Dendritic cell treated with granulocyte-macrophage colony-stimulating factor and Interleukin-4, amounts not matched to agents 40 ng/mL and 50 ng/mL, for 4 days (primary cell): ENCODE measurements around the gene SMIM32.
A peak's percentile ranks its signal among the peaks of the same experiment; 100 is the strongest.

Experiments used
- H3K27ac Mint-ChIP-seq: one replicate; pipeline ENCODE4 v1.8.0; 2022; ENCODE audit warnings: mild to moderate bottlenecking, mixed read lengths
- H3K27me3 Mint-ChIP-seq: one replicate; pipeline ENCODE4 v1.8.0; 2022; ENCODE audit warnings: mild to moderate bottlenecking, mixed read lengths
- H3K36me3 Mint-ChIP-seq: one replicate; pipeline ENCODE4 v1.8.0; 2022; ENCODE audit warnings: low read depth, mixed read lengths
- H3K4me1 Mint-ChIP-seq: one replicate; pipeline ENCODE4 v1.8.0; 2022; ENCODE audit warnings: low read depth, mixed read lengths
- H3K4me3 Mint-ChIP-seq: one replicate; pipeline ENCODE4 v1.8.0; 2022; ENCODE audit warnings: mild to moderate bottlenecking, moderate library complexity, mixed read lengths
- H3K9me3 Mint-ChIP-seq: one replicate; pipeline ENCODE4 v1.8.0; 2022; ENCODE audit warnings: mixed read lengths
- intact Hi-C: fragments of 100-400 bp; cut with micrococcal nuclease; formaldehyde crosslinking; loops from one replicate; pipeline ENCODE4 v1.15.0; 2022

The SMIM32 gene

DNA sequence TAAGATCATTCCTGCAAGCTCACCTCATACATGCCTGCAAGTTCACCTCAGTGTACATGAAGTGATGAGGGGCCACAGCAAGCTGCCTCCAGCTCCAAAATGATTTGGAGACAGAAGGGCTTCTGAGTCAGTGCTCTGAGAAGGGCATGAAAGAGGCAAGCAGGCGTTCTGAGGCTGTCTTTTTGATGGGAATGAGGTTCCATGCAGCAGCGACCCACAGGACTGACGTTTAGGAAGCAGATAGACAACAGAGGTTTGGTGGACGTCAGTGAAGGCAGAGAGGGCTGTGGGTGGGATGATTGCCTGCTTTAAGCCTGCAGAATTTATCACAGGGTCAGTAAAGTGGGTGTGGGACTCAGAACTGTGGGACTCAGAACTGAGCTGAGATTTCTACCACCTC lies 8.9 kb upstream of the SMIM32 start:
- peaks cover 5% of the 10 kb centered on the region for H3K4me1 Mint-ChIP-seq
- no peaks in the 10 kb centered on the region for H3K9me3 Mint-ChIP-seq
- intact Hi-C loops: no loop called here
- no peak overlapping the region for H3K27ac Mint-ChIP-seq
- peaks cover 57% of the 10 kb centered on the region for H3K27me3 Mint-ChIP-seq
- no peak overlapping the region for H3K4me3 Mint-ChIP-seq
- H3K36me3 Mint-ChIP-seq: no peaks in the 10 kb centered on the region

DNA sequence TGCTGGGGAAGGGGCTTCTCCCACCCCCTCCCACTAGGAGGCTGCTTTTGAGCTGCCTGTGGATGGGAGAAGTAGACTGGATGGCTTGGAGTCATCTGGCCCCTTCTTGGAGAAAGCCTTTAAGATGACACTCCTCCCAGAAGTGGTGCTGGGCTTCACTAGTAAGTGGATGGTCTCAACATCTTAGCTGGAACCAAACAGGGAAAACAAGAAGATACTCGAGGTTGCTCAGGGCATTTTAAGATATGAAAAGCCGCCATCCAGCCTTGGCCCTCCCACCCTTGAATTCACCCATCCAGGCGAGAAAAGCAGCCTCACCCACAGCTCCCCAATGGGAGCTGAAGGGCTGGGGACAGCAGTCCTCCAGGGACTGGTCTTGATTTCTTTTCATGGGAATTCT lies 7.8 kb upstream of the SMIM32 start:
- intact Hi-C loops: no loop called here
- Mint-ChIP-seq H3K27ac (no peak overlapping the region), H3K4me1 (no peaks in the 10 kb centered on the region), H3K27me3 (peaks cover 66% of the 10 kb centered on the region), H3K4me3 (no peak overlapping the region), H3K36me3 (no peaks in the 10 kb centered on the region), H3K9me3 (no peaks in the 10 kb centered on the region)

DNA sequence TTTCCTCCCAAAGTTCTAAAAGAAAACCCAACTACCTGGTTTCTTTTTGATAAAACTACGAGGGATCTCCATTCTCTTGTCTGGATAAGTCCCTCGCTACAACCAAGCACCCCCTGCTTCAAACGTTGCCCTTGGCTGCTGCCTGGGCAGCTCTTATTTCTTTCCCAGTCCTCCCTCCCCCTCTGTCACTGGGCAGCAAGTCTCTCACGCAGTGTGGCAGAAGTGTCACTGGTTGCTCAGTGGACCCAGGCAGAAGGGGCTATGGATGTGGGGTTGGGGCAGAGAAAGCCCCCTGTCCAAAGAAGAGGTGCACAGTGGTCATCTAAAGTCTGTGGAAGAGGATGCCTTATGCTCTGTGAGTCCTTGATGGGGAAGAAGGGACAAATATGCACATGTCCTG lies 7.2 kb upstream of the SMIM32 start:
- H3K4me3 Mint-ChIP-seq: no peak overlapping the region
- H3K4me1 Mint-ChIP-seq: no peaks in the 10 kb centered on the region
- H3K27me3 Mint-ChIP-seq: peaks cover 71% of the 10 kb centered on the region
- no peak overlapping the region for H3K27ac Mint-ChIP-seq
- no peaks in the 10 kb centered on the region for H3K36me3 Mint-ChIP-seq
- H3K9me3 Mint-ChIP-seq: no peaks in the 10 kb centered on the region
- intact Hi-C loops: no loop called here

DNA sequence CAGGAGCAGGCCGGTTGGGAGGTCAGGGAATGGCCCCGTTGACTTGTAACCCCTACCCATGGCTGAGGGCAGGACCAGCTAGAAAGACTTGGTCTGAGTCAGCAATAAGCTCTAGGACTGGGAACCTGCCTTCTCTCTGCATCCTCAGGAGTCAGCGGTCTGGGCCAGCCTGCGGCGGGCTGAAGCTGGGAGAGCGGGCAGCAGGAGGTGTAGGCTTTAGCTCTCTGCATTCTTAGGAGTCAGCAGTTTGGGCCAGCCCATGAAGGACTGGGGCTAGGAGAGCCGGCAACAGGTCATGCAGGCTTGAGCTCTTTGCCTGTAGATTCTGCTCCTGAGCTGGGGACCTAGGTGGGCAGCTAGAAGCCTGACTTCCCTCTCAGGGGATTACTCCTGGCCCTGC lies 6.4 kb upstream of the SMIM32 start:
- peaks cover 78% of the 10 kb centered on the region for H3K27me3 Mint-ChIP-seq
- H3K4me1 Mint-ChIP-seq: no peaks in the 10 kb centered on the region
- H3K4me3 Mint-ChIP-seq: no peak overlapping the region

DNA sequence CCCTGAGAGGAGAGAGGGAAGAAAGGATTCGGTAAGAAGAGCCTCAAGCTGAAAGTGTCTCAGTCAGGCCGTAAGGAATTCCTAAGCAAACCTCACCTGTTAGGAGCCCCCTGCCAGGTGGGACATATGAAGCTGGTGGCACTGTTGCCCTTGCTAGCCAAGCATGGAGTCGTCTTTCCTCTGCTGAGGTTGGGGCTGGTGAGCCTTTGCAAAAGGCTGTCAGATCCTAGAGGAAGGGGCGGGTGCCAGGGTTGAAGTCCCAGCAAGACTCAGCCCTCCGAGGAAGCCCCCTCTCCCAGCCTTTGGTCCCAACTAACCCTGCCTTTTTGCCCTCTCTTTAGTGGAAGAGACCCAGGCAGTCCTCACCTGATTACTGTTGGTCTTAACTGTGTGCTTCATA lies 5.5 kb upstream of the SMIM32 start:
- peaks cover 82% of the 10 kb centered on the region for H3K27me3 Mint-ChIP-seq
- no peaks in the 10 kb centered on the region for H3K9me3 Mint-ChIP-seq
- intact Hi-C loops: no loop called here
- no peak overlapping the region for H3K27ac Mint-ChIP-seq
- no peaks in the 10 kb centered on the region for H3K4me1 Mint-ChIP-seq
- H3K4me3 Mint-ChIP-seq: no peak overlapping the region
- H3K36me3 Mint-ChIP-seq: no peaks in the 10 kb centered on the region

More for the DNA sequence above, 6.4 kb upstream of the SMIM32 start:
- Mint-ChIP-seq H3K9me3 (no peaks in the 10 kb centered on the region), H3K27ac (no peak overlapping the region), H3K36me3 (no peaks in the 10 kb centered on the region)
- intact Hi-C loops: no loop called here

DNA sequence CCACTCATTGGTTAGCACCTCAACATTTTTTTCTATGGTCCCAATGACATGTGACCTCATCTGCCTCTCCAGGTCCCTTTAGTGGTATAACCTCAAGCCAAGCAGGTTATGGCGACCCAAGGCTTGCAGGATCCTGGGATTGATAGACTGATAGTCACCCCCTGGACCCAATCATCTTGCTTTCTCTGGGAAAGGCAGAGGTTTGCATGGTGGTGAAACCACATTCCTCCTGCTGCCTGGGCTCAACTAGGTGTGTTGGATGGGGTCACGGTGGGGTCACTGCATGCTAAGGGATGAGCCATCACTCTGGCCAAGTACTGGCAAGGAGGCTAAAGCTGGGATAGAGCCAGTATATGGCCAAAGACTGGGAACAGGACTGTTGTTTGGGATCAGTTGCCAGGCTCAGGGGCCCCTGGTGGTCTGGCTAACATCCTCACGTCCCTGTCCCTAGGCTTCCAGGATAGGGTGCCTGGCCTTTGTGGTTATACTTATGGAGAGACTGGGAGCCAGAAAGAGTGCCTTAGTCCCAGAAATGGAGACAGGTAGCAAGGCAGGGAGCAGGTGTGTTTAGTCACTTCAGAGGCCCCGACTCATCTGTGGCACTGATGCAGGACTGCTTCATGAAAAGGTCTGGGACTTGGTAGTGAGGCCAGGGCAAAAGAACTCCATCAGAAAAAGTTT lies 4.6 kb upstream of the SMIM32 start:
- H3K4me3 Mint-ChIP-seq: no peak overlapping the region
- H3K36me3 Mint-ChIP-seq: no peaks in the 10 kb centered on the region
- peaks cover 81% of the 10 kb centered on the region for H3K27me3 Mint-ChIP-seq
- no peaks in the 10 kb centered on the region for H3K4me1 Mint-ChIP-seq
- H3K27ac Mint-ChIP-seq: no peak overlapping the region
- intact Hi-C loops: no loop called here
- no peaks in the 10 kb centered on the region for H3K9me3 Mint-ChIP-seq

DNA sequence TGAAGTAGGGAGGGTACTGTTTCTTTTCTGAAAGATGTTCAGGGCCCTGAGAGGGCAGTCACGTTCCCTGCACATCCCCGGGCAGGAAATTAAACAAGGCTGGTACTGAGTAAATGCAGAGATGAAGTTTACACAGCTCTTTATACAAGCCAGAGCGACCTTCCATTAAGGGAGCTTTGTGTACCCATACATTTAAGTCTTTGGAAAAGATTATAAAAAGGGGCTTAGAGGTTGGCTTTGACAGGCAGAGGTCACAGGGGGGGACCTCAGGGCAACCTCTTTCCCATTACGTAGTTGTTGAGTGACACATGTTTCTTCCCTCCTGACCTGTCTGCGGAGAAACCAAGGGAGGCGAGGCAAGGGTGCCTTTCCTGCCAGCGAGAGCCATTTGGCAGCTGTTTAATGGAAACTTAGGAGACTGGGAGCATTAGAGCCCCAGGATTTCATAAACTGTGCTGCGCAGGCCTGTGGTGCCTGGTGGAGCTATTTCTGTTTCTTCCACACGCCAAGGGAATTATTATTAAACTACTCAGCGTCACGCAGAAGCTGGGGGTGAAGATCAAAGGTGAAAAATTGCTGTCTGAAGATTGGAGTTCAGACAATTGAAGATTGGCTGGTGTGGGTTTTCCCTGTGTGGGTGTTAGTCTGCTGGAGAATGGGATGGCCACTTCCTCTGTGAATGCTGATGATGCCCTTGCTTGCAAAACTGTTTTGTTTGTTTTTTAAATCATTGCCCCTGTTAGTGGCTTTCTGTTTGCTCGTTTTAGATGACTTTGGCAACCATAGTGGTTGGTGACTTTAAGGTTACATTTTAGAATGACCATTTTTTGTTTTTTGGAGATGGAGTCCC lies 3.2 kb upstream of the SMIM32 start:
- intact Hi-C loops: no loop called here
- Mint-ChIP-seq H3K9me3 (no peaks in the 10 kb centered on the region), H3K4me1 (peaks cover 10% of the 10 kb centered on the region), H3K36me3 (no peaks in the 10 kb centered on the region), H3K27ac (no peak overlapping the region), H3K4me3 (no peak overlapping the region), H3K27me3 (peaks cover 82% of the 10 kb centered on the region)

DNA sequence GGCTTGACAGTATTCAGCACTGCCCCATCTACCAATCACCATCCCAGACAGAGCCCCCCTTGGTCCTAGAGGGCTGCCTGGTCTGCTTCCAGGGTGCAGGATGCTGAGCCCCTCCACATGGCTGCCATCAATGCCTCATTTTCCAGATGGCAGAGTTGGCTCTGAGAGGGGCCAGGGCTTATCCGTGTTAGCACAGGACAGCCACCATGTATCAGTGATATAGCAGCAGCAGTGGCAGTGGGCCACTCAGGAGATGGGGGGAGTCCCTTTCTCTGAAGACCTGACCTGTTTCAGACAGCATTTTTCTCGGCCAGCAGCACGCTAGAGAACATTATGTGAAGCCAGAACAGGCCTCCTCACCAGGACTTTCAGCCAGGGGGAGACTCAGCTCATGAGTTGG lies 1.6 kb upstream of the SMIM32 start:
- intact Hi-C loops: no loop called here
- H3K4me3 Mint-ChIP-seq: no peak overlapping the region
- no peak overlapping the region for H3K27ac Mint-ChIP-seq
- H3K36me3 Mint-ChIP-seq: no peaks in the 10 kb centered on the region
- no peaks in the 10 kb centered on the region for H3K9me3 Mint-ChIP-seq
- peaks cover 82% of the 10 kb centered on the region for H3K27me3 Mint-ChIP-seq
- H3K4me1 Mint-ChIP-seq: peaks cover 10% of the 10 kb centered on the region

DNA sequence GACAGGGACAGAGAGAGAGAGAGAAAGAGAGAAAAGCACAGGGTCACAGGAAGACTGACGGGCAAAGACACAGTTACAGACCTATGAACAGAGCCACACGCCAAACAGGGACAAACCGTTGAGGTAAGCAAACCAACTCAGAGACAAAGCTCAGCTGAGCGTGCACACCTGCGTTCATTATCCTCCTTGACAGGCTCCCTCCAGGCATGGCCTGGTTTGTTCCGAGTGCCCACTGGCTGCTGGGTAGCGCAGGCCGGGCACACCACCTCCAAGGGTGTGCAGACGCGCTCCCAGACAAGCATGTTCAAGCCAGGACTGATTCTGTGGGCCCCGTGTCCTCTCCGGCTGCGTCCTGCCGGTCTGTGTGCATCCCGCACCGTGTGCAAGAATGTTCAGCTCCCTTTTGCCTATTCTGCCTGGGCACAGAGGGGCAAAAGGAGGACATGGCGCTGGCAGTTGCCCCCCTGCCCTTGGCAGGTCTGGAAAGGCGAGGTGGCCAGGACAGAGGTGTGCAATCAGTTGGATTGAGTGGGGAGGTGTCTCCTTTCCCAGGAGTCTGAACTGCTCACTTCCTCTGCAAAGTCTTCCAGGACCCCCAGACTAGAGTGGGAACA lies 467 bp upstream of the SMIM32 start:
- Mint-ChIP-seq H3K27ac (no peak overlapping the region), H3K4me1 (peaks cover 10% of the 10 kb centered on the region), H3K27me3 (peaks cover 83% of the 10 kb centered on the region), H3K36me3 (peaks cover 8% of the 10 kb centered on the region), H3K9me3 (no peaks in the 10 kb centered on the region), H3K4me3 (no peak overlapping the region)
- intact Hi-C loops: no loop called here

DNA sequence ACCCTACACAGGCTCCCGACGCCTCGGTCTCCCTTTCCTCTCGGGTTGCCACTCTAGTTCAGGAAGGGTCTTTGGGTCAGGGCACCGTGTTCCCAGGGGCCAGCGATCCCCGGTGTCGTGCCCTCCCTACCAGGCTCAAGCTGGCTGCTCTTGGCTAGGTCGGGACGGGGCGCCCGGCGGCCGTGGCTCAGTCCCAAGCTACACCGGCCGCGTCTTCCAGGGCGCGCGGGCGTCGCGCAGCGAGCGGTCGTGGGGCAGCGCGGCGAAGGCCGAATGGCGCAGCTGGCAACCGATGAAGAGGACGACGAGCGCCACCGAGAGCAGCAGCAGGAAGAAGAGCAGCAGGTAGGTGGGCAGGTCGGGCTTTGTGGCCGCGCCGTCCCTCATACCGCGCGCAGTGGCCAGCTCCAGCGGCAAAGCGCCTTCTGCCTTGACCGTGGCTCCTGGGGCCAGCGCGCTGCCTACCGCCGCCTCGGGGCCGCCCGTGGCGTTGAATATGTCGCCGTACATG lies 892 bp downstream of the SMIM32 start:
- Mint-ChIP-seq H3K27me3 (peaks cover 77% of the 10 kb centered on the region), H3K27ac (no peak overlapping the region), H3K4me1 (peaks cover 10% of the 10 kb centered on the region), H3K9me3 (no peaks in the 10 kb centered on the region), H3K36me3 (peaks cover 21% of the 10 kb centered on the region), H3K4me3 (peak overlapping the region; percentile 30)
- intact Hi-C loops: no loop called here

DNA sequence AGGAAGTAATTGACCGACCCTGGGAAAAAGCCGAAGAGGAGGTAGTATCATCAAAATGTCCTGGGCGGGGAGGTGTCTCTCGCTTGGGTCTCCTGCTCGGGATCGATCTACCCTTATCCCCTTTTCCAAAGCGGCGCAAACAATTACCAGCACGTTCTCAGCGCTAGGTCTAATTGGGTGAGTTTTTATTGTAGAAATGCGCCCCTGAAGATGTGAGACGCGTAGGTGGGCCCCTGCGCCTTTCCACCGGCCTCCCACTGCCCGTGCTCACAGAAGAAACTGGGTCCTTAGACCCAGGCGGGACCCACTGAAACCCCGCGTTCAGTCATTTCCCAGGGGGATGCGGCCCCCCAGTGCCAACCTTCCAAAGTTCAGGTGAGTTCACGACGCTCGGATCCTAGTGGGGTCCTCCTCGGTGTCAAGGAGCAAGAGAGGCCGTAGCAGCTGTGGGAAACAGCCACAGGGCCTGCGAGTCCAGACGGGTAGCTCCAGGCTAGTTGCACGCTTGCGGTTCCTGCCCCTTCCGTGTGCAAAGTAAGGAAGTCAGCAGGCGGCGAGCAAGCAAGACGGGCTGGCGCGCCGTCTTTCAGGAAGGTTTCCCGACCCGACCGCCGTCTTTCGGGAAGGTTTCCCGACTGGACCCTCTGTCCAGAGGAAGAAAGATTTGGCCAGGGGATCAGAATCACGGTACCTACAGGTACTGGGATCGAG lies 1.5 kb downstream of the SMIM32 start:
- Mint-ChIP-seq H3K4me3 (peak overlapping the region; percentile 30), H3K27me3 (peaks cover 71% of the 10 kb centered on the region), H3K36me3 (peaks cover 26% of the 10 kb centered on the region), H3K4me1 (peaks cover 10% of the 10 kb centered on the region), H3K9me3 (no peaks in the 10 kb centered on the region), H3K27ac (no peak overlapping the region)
- intact Hi-C loops: no loop called here

DNA sequence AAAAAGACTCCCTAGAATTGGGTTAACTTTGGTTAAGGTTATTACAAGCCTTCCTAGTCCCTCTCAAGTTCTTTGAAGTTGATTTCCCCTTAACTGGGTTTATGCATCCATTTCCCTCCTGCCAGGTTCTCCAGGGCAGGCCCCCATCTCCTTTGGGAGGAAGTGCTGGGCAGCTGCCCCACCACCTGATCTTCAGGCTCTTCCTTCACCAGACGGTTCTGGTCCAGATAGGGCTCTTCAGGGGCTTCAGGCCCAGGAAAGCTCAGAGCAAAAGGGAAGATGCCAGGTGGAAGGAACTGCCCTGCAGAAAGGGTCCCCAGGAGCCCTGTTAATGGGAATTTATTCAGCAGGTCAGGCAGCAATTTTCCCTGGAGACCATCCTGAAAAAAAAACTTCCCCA lies 2.1 kb downstream of the SMIM32 start:
- Mint-ChIP-seq H3K4me3 (no peak overlapping the region), H3K4me1 (peaks cover 10% of the 10 kb centered on the region), H3K27ac (no peak overlapping the region), H3K36me3 (peaks cover 28% of the 10 kb centered on the region), H3K9me3 (no peaks in the 10 kb centered on the region), H3K27me3 (peaks cover 66% of the 10 kb centered on the region)
- intact Hi-C loops: no loop called here

DNA sequence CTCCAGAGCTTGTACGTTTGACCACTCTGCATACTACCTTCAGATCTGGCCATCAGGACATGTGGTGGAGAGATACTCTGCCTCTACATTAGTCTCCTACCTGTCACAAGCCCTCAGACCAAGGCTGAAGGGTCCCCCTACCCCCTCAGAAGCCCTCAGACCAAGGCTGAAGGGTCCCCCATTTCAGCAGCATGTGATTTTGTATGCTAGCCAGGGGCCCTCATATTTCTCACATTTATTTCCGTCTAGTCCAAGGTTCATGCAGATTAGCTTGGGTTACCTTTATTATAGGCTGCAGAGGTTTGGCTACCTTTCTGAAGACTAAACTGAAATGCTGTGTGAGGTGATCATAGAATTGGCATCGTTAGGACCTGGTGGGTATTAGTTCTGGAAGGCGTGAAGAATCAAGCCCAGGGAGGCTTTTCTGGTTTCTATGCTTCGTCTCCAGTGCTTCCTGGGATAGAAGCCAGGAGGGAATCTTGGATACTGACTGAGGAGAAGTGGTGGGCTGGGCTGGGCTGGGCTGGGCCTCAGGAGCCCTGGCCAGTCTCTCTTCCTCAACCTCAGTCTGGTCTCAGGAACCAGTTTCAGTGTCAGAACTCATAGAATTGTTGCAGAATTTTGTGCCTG lies 2.8 kb downstream of the SMIM32 start:
- Mint-ChIP-seq H3K27me3 (peaks cover 60% of the 10 kb centered on the region), H3K4me1 (peaks cover 10% of the 10 kb centered on the region), H3K9me3 (no peaks in the 10 kb centered on the region), H3K4me3 (no peak overlapping the region), H3K36me3 (peaks cover 28% of the 10 kb centered on the region), H3K27ac (no peak overlapping the region)
- intact Hi-C loops: no loop called here
